Measurements from ENCODE around the gene SH2B3. TPM values are rescaled to one million over a fixed set of nuclear protein-coding genes. Genes with fewer than 3 reads are reported as not detected.

Gene SH2B3
- total and polyA plus RNA-seq, 2 donors (not counting 3 experiments of a cell fraction or from before 2014, with no cell fraction given) = 63.1 to 97.9 TPM

DNA sequence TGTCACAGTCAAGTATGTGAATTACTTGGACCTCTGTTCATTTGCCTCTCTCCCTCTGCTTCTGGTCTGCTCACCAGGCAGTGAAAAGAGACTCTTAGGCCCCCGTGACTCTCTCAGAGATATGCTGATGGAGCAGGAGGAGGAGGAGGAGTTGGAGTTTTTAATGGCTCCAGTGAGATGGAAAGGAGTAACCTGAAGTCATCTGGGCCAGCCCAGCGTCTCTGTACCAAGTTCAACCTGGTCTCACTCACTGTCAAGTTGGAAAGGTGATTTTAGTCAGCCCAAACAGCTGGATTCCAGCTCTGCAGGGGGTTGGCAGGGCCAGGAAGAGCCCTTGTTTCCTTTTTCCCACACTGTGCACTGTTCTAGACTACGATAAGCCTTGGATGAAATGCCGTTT lies 48.6 kb downstream of the SH2B3 start:
- TF ChIP-seq FOS (IDR thresholded peaks at IDR 0.05; ENCODE audit: borderline replicate concordance, insufficient read depth, low read length) (no peak), GATA2 (IDR thresholded peaks at IDR 0.05; ENCODE audit: insufficient read depth, insufficient read length, low read depth, low read length) (no peak), POLR2AphosphoS5 (IDR thresholded peaks at IDR 0.05; ENCODE audit: insufficient read depth, low read depth, low read length) (no peak), MYC (IDR thresholded peaks at IDR 0.05; ENCODE audit: low read depth, low read length) (no peak), EZH2 (IDR thresholded peaks at IDR 0.05; ENCODE audit: borderline replicate concordance, low read depth, low read length, severe bottlenecking) (no peak), JUN (IDR thresholded peaks at IDR 0.05; ENCODE audit: borderline replicate concordance, insufficient read depth, insufficient read length, low read depth) (no peak)
- TF ChIP-seq, protein P1, sequence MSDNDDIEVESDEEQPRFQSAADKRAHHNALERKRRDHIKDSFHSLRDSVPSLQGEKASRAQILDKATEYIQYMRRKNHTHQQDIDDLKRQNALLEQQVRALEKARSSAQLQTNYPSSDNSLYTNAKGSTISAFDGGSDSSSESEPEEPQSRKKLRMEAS (IDR thresholded peaks at IDR 0.05; ENCODE audit: insufficient read depth, insufficient read length) = no peak
- H3K36me3 ChIP-seq (ENCODE audit: control insufficient read depth in 2 of 2, extremely low read depth in 1 of 2, insufficient read depth in 2 of 2, low read length in 2 of 2) = peaks cover 9 to 40% of the 10 kb centered on the region in 2 experiments
- H2AFZ ChIP-seq (ENCODE audit: low read depth, low read length) = no peak overlapping the region
- no peak overlapping the region for H3K27ac ChIP-seq (ENCODE audit: insufficient read depth, low read depth, low read length)
- peaks cover 7% of the 10 kb centered on the region for H3K4me1 ChIP-seq (ENCODE audit: control insufficient read depth, extremely low read depth, insufficient read depth, low read length)
- no TSS peak for BruUV-seq (replicated peaks)
- dilution Hi-C loops (cut with MboI; ENCODE audit: extremely low pct_ligation_motif_present, low sequenced_read_pairs) = no loop called here
- H4K20me1 ChIP-seq (replicated peaks; ENCODE audit: control insufficient read depth, extremely low read depth, insufficient read depth, low read length) = no peaks in the 10 kb centered on the region
- H3K4me3 ChIP-seq (replicated peaks in 1 of 3; ENCODE audit: insufficient read depth in 1 of 3, low read depth in 1 of 3, low read length in 3 of 3) = no peak overlapping the region
- intact Hi-C loops (cut with micrococcal nuclease) = loop anchor here (5.0 kb wide), 1 partner anchor 73 kb away; no protein-coding TSS in a partner anchor
- H3K79me2 ChIP-seq (ENCODE audit: control insufficient read depth, insufficient read depth, low read length) = peaks cover 3% of the 10 kb centered on the region
- H3K9ac ChIP-seq (replicated peaks; ENCODE audit: extremely low read depth, insufficient read depth, low read length) = no peak overlapping the region
- no peak for FAIRE-seq
- DNase-seq (ENCODE audit: low read depth, low spot score) = no peak
- ChIA-PET POLR2A (interaction anchor here (0.6 kb wide), 1 partner anchor 57 kb away, joined by 4 read pairs; no protein-coding TSS in a partner anchor), CTCF (interaction anchor here (1.3 to 16.4 kb wide), 2 partner anchors 26 to 56 kb away, joined by 3 to 464 read pairs; no protein-coding TSS in a partner anchor)
- no peaks in the 10 kb centered on the region for H3K27me3 ChIP-seq (ENCODE audit: control insufficient read depth in 2 of 2, insufficient read depth in 2 of 2, low read length in 2 of 2)
- no peak overlapping the region for H3K4me2 ChIP-seq (ENCODE audit: insufficient read depth, low read length)
- H3K9me3 ChIP-seq (replicated peaks; ENCODE audit: control insufficient read depth, insufficient read depth, low read length) = no peaks in the 10 kb centered on the region
- H3K9me1 ChIP-seq (replicated peaks; ENCODE audit: control insufficient read depth, extremely low read depth, insufficient read depth, low read length) = no peaks in the 10 kb centered on the region

Measured in endothelial cell of umbilical vein (primary cell).